SKM-1 treated with dmso at 0.1 percent for 144 hours (cell line): ENCODE measurements around the gene GDF11.

Experiments
- DNase-seq: peaks from one replicate; lab custom pipeline; 2025; ENCODE audit not compliant: unreplicated experiment; lab: John Stamatoyannopoulos, UW

Gene GDF11

GRCh38 chr12:55780685-55781084 lies 37.8 kb downstream of the GDF11 start:
- DNase-seq, result no peak

- DNase-seq, result no peak
Observed at GRCh38 chr12:55788546-55788945, 45.6 kb downstream of the GDF11 start.

GRCh38 chr12:55789171-55789570 lies 46.2 kb downstream of the GDF11 start:
- no peak for DNase-seq

- no peak for DNase-seq
Observed at GRCh38 chr12:55789893-55790292, 47.0 kb downstream of the GDF11 start.

GRCh38 chr12:55795950-55796349 lies 53.0 kb downstream of the GDF11 start:
- DNase-seq, result no peak

- DNase-seq, result no peak
Observed at GRCh38 chr12:55797068-55797467, 54.1 kb downstream of the GDF11 start.

- DNase-seq, result no peak
Observed at GRCh38 chr12:55797550-55797949, 54.6 kb downstream of the GDF11 start.
